ENCODE results near the gene RNF135. TPM values are rescaled to one million over a fixed set of nuclear protein-coding genes. Genes with fewer than 3 reads are reported as not detected.

RNF135 gene
- total RNA-seq, 1 experiment from 2014 or later = 11.2 TPM

- ChIA-PET CTCF (no interaction called here), RAD21 (ENCODE audit: low non-redundant PET in 1 of 2, low total read pairs in 2 of 2, uncharacterized antibody in 2 of 2, unreplicated experiment in 2 of 2) (no interaction called here), POLR2A (no interaction called here)
- no peaks in the 10 kb centered on the region for H4K20me1 ChIP-seq (ENCODE audit: insufficient read depth)
- DNase-seq (ENCODE audit: low read depth, low spot score) (no peak), ATAC-seq (no peak)
- no peaks in the 10 kb centered on the region for H3K27me3 ChIP-seq (ENCODE audit: insufficient read depth, low read length)
- no peak overlapping the region for H3K4me3 ChIP-seq (replicated peaks in 1 of 2; ENCODE audit: low read depth in 1 of 2, low read length in 2 of 2)
- intact Hi-C loops (cut with micrococcal nuclease) = no loop called here
- H3K79me2 ChIP-seq (ENCODE audit: insufficient read depth, low read length) = no peaks in the 10 kb centered on the region
- H3K4me2 ChIP-seq (ENCODE audit: low read length) = no peak overlapping the region
- H3K9me2 ChIP-seq (ENCODE audit: insufficient read depth) = no peaks in the 10 kb centered on the region
- no TSS peak for BruUV-seq (replicated peaks)
- H3K27ac ChIP-seq (ENCODE audit: low read depth, low read length) = no peak overlapping the region
- no peaks in the 10 kb centered on the region for H3K9me3 ChIP-seq (ENCODE audit: control insufficient read depth in 1 of 2, insufficient read depth in 1 of 2, low read depth in 1 of 2, low read length in 2 of 2)
- H3K4me1 ChIP-seq (ENCODE audit: control insufficient read depth in 1 of 2, insufficient read depth in 2 of 2, low read length in 2 of 2) = no peaks in the 10 kb centered on the region; a peak in 1 of 4 replicates
- H2AFZ ChIP-seq (ENCODE audit: low read depth, low read length, poor library complexity, severe bottlenecking) = no peak overlapping the region
- no peak overlapping the region for H3K9ac ChIP-seq (ENCODE audit: low read length)
- TF ChIP-seq ELF1 (IDR thresholded peaks at IDR 0.05; ENCODE audit: borderline replicate concordance, low read depth) = no peak
- no peak for TF ChIP-seq REST (IDR thresholded peaks at IDR 0.05; ENCODE audit: low read depth)
- no peak for TF ChIP-seq CEBPB (IDR thresholded peaks at IDR 0.05; ENCODE audit: low read depth)
- TF ChIP-seq ZNF274 (IDR thresholded peaks at IDR 0.05; ENCODE audit: low read depth, low read length) = no peak
- TF ChIP-seq SRF (IDR thresholded peaks at IDR 0.05; ENCODE audit: low read depth) = no peak
- no peak for TF ChIP-seq ATF3 (IDR thresholded peaks at IDR 0.05)
- no peak for TF ChIP-seq EZH2phosphoT487 (IDR thresholded peaks at IDR 0.05; ENCODE audit: borderline replicate concordance)
- no peak for TF ChIP-seq ZBTB33 (IDR thresholded peaks at IDR 0.05; ENCODE audit: extremely low read depth, insufficient replicate concordance, low read length)
- no peak for TF ChIP-seq SIN3A (IDR thresholded peaks at IDR 0.05; ENCODE audit: low read depth)
- TF ChIP-seq POLR2AphosphoS5 (IDR thresholded peaks at IDR 0.05; ENCODE audit: low read depth, low read length) = no peak
- TF ChIP-seq SP1 (IDR thresholded peaks at IDR 0.05; ENCODE audit: low read depth) = no peak
- no peak for TF ChIP-seq CTCF (IDR thresholded peaks at IDR 0.05 in 2 of 3, conservative IDR thresholded peaks at IDR 0.05 in 1 of 3; ENCODE audit: borderline replicate concordance in 1 of 3, insufficient read depth in 1 of 3, low read depth in 2 of 3, low read length in 2 of 3)
- no peak for TF ChIP-seq RAD21 (IDR thresholded peaks at IDR 0.05; ENCODE audit: low read depth)
- TF ChIP-seq MAX (IDR thresholded peaks at IDR 0.05) = no peak
- no peak for TF ChIP-seq YY1 (IDR thresholded peaks at IDR 0.05; ENCODE audit: extremely low read depth, insufficient replicate concordance, low read depth, low read length)
- TF ChIP-seq CBX3 (IDR thresholded peaks at IDR 0.05; ENCODE audit: low read depth) = no peak
- no peak for TF ChIP-seq EZH2 (IDR thresholded peaks at IDR 0.05)
- no peak for TF ChIP-seq FOSL1 (IDR thresholded peaks at IDR 0.05; ENCODE audit: low read depth)
- TF ChIP-seq POLR2A (IDR thresholded peaks at IDR 0.05; ENCODE audit: borderline replicate concordance, extremely low read depth, insufficient read depth, insufficient read length) = no peak
- no peak for TF ChIP-seq ZFX (IDR thresholded peaks at IDR 0.05)
- H3K36me3 ChIP-seq (ENCODE audit: control insufficient read depth in 1 of 2, insufficient read depth in 2 of 2, low read length in 2 of 2) = no peaks in the 10 kb centered on the region
These were observed 19.6 kb downstream of the RNF135 start for GRCh38 chr17:30990458-30990857.

All from HCT116 (cell line).